GM11168 (cell line): Measurements from ENCODE around the gene PLVAP.

Experiments
- in situ Hi-C: fragments of 300-500 bp; cut with MboI; formaldehyde crosslinking; loops from one replicate; pipeline ENCODE4 v1.12.0; 2022; ENCODE audit warnings: low sequenced_read_pairs; ENCODE audit not compliant: unreplicated experiment

PLVAP gene, protein sequence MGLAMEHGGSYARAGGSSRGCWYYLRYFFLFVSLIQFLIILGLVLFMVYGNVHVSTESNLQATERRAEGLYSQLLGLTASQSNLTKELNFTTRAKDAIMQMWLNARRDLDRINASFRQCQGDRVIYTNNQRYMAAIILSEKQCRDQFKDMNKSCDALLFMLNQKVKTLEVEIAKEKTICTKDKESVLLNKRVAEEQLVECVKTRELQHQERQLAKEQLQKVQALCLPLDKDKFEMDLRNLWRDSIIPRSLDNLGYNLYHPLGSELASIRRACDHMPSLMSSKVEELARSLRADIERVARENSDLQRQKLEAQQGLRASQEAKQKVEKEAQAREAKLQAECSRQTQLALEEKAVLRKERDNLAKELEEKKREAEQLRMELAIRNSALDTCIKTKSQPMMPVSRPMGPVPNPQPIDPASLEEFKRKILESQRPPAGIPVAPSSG

DNA sequence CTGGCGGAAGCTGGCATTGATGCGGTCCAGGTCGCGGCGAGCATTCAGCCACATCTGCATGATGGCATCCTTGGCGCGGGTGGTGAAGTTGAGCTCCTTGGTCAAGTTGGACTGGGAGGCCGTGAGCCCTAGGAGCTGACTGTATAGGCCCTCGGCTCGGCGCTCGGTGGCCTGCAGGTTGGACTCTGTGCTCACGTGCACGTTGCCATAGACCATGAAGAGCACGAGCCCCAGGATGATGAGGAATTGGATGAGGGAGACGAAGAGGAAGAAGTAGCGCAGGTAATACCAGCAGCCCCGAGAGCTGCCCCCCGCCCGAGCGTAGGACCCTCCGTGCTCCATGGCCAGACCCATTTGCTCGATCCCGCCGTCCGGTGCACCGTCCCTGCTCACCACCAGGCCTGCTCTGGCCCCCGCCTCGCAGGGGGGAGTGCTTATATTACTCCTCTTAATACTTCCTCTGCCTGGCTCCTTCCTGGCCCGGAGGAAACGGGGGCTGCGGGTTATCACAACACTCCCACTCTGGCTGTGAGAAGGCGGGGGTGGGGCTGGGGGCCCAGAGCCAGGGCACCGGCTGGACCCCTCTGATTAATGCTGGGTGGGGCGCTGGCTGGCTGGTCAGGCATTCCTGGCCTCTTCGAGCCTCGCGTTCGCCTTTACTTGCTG is at the start of gene PLVAP:
Gene PLVAP, minus strand, starts transcription at position 408 of the 666 bp plus-strand sequence. Its CDS starts 54 bp downstream, at position 354.
- in situ Hi-C loops, result no loop called here

DNA sequence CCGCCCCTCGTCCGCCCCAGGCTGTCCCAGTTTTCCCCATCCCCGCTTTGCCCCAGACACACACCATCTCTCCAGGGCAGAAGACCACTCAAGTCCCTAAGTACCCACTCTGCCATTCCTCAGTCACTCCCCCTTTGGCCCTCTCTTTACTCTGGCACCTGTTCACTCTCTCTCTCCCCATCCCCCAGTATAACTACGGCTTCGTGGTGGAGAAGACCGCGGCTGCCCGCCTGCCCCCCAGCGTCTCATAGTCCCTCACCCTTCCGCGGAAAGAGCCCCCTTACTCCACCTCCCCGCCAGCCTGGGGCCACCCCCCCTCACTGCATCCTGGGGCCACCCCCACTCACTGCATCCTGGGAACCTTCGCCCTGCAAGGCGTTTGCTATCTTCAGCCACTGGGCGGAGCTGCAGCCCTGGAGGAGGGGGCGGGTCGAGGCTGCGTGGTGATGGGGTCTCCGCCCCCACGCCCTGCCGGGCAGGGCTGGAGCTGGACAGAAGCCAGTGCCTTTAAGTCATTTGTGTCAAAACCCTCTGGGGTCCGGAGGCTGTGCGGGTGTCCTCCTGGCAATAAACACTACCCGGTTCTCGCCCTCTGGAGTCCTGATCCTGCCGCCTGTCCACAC is 47.7 kb upstream of the PLVAP start:
- in situ Hi-C loops, result no loop called here

DNA sequence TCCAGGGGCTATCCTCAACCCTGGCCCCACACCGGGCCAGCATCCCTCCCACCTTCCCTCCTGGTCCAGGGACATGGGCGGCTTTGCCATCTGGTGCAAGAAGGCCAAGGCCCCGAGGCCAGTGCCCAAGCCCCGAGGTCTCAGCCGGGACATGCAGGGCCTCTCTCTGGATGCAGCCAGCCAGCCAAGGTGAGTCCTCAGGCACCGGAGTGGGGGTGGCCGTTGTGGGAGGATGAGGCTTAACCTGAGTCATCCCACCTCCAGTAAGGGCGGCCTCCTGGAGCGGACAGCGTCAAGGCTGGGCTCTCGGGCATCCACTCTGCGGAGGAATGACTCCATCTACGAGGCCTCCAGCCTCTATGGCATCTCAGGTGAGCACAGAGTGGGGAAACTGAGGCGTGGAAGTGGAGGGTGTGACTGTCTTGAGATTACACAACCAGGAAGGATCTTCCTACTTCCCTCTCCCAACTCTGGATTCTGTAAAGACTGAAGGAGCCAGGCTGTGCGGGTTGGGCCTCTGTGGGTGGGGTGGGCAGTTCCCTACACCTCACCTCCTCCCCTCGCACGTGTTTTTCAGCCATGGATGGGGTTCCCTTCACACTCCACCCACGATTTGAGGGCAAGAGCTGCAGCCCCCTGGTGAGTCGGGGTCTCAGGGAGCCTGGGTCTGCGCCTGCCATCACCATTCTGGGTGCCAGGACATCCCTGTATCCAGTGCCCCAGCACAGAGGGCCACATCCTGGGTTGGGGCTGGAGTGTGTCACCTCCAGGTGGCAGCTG is 46.5 kb upstream of the PLVAP start:
- in situ Hi-C loops, result no loop called here

DNA sequence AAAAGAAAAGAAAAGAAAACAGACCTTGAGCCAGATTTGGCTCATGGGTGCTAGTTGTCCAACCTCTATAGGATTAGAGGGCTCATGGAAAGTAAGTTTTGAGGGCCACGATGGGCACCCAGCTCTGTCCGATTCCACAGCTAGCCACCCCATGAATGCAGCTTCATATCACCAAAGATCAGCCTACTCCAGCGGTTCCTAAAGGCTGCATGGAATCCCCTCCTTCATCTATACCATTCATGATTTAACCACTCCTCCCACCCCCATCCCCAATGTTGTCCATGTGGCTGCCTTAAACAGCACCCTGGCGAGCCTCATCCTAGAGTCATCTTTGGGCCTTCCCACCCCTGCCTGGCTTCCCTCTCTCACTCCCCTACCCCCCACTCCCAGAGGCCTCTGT is 44.8 kb upstream of the PLVAP start:
- in situ Hi-C loops, result no loop called here

DNA sequence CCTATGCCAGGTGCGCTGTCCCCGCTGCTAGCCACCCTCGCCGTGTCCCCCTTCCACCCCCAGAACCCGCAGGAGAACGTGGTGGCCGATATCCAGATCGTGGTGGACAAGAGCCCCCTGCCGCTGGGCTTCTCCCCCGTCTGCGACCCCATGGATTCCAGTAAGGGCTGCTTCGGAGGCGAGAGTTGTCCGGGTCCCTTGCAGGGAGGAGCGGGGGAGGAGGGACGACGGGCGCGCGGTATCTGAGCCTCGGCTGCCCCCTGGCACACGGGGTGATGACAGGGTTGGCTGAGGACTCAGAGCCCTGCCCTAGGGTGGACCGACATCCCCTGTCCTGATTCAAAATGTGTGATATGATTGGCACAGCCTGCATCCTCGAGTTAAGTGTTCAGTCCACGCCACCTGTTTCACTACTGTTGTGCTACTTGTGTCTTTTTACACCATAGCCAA is 43.4 kb upstream of the PLVAP start:
- in situ Hi-C loops, result no loop called here

DNA sequence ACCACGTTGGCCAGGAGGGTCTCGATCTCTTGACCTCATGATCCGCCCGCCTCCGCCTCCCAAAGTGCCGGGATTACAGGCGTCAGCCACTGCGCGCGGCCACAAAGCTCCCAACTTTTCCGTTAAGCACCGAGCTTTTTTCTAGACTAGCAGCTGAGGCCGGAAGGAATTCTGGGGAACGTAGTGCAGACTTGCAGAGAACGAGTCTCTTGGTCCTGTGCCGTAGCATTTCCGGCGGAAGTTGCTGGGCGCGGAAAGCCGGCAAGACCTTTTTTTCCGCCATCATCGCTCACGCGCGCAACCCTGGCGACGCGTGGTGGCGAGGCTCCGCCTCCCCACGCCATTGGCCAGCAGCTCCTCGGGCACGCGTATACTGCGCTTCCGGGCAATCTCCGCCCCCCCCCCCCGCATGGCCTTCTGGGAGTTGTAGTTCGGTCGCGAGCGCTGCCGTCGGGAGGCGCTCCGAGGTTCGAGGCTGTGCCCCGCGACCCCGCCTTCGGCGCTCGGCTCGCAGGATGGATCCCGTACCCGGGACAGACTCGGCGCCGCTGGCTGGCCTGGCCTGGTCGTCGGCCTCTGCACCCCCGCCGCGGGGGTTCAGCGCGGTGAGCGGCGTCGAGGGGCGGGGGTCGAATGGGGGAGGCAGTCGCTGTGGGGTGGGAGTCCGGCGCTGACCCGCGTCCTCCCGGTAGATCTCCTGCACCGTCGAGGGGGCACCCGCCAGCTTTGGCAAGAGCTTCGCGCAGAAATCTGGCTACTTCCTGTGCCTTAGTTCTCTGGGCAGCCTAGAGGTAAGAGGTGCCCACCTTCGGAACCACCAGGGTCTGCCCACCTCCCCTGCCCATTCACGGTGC is 42.7 kb upstream of the PLVAP start, which contains the start of gene MVB12A:
Gene MVB12A, plus strand, starts transcription at position 427 of the 854 bp plus-strand sequence. Its CDS starts 89 bp downstream, at position 516.
- in situ Hi-C loops, result no loop called here

DNA sequence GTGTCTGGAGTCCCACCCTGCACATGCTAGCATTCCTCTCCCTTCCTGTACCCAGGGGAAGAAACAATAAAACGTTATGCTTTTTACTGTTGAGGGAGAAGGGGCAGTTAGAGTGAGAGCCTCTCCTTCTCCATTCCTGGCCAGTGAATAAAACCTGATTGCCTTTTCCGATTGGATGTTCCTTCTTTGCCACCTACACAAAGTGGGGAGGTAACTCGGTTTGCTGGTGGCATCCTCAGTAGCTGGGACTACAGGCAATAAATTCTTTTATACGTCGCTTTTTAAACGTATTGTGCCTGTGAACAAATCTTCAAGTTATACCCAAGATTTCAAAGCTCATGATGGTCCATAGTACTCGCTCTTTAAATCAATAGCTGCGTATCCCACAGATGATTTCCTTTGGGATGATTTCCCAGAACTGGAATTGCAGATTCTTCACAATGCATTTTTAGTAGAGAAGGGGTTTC is 42.0 kb upstream of the PLVAP start:
- in situ Hi-C loops, result no loop called here

DNA sequence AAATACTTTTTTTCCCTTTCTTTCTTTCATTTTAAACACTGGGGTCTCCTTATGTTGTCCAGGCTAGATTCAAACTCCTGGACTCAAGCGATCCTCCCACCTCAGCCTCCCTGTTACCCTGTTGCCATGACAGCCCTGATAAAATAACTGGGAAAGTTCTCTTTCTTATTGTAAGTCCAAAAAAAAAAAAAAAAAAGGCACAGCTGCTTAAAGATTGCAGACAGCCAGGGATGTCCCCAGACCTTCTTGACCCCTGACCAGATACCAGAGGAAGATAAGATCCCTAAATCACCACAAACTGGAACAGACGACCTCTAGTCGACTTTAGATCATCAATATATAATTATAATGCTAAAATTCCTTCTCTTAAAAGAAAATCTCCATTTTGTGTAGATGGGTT is 41.6 kb upstream of the PLVAP start:
- in situ Hi-C loops, result no loop called here

DNA sequence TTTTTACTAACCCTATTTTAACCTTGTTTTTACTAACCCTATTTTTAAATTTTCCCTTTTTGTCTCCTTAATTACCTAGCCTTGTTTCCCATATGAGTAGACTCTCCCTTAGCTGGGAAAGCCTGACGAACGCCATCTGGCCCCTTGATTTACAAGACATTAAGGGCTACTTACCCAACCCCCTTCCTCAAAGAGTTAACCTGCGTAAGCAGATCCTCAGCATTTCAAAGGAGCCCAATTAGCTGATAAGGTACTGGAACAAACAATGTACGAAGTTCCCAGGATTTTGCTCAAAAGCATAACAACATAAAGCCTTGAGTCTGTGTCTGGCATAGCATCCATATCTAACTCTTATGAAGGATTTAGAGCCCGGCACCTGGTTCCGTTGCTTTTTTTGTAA is 38.0 kb upstream of the PLVAP start:
- in situ Hi-C loops, result no loop called here

DNA sequence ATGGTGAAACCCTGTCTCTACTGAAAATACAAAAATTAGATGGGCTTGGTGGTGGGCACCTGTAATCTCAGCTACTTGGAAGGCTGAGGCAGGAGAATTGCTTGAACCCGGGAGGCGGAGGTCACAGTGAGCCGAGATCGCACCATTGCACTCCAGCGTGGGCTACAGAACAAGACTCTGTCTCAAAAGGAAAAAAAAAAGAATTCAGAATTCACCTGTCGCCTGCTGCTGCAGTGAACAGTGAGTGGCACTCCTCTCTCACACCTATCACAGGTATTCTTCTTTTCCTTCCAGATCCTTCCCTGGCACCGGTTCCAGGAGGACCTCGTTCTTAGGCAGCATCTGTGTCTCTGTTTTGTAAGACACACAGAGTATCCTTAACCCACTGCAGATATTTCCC is 37.0 kb upstream of the PLVAP start:
- in situ Hi-C loops, result no loop called here

DNA sequence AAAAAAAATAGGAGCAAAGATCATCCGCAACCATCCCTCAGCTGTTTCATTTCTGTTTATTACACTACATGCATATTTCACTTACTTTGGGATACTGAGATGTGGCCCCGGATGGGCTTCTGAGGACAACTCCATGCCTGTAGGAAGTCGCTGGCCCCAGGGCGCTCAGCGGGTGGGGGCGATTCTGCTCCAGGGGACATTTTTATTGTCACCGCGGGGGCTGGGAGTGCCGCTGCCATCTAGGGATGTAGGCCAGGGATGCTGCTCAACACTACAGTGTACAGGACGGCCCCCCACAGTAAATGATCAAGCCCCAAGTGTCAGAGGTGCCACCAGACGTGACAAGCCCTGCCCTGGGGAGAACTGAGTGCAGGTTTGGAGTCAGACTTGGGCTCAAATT is 34.7 kb upstream of the PLVAP start:
- in situ Hi-C loops, result no loop called here

DNA sequence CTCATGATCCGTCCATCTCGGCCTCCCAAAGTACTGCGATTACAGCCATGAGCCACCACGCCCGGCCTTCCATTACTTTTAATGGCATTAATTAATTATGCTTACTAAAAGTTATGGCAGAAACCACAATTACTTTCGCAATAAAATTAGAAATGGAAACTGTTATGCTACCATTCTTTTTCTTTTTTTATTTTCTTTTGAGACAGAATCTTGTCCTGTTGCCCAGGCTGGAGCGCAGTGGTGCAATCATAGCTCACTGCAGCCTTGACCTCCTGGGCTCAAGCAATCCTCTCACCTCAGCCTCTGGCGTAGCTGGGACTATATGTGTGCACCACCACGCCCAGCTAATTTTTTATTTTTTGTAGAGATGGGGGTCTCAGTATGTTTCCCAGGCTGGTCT is 32.8 kb upstream of the PLVAP start:
- in situ Hi-C loops, result no loop called here

DNA sequence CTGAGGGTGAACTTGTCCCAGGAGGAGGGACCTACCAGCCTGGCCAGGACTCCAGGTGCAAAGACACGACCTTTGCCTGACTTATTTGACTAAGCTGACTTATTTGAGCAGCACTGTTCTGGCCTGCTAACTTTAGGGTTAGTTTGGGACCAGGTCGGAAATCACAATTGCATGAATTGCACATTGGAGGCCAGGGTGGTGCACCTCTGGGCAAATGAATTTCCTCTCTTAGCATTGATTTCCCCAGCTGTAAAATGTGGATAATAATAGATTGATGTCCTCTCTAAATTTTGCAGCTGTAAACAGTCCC is 29.7 kb upstream of the PLVAP start:
- in situ Hi-C loops, result no loop called here

DNA sequence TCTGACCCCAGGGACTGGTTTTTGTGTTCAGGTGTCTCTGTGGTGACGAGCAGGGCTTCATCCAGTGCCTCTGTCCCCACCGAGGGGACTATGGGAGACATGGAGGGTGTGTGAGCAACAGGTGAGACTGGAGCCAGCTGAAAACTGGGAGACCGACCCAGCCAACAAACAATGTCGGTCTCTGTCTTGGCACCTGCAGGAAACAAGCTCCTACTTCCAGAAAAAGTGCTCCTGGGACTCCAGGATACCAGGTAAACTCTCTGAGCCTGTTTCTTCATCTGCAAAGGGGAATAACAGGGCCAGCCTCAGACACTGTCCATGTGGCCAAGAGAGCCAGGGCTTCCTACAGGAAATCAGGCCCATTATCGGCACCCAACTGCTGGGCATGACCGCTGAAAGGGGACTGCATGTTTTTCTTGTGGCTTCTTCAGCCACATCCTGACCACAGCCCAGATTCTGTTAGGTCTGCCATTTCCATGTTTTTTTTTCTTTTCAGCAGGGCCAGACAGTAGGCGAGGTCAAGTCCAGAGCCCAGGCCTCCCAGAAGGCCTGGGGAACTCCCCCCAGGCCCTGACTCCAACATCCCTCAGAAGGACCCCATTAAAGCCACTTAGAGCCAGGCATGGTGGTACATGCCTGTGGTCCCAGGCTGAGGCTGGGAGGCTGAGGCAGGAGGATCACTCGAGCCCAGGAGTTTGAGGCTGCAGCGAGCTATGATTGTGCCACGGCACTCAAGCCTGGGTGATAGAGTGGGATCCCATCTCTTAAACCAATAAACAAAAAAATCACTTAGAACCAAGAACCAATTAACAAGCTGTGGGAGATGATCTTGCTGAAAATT is 29.1 kb upstream of the PLVAP start:
- in situ Hi-C loops, result no loop called here

DNA sequence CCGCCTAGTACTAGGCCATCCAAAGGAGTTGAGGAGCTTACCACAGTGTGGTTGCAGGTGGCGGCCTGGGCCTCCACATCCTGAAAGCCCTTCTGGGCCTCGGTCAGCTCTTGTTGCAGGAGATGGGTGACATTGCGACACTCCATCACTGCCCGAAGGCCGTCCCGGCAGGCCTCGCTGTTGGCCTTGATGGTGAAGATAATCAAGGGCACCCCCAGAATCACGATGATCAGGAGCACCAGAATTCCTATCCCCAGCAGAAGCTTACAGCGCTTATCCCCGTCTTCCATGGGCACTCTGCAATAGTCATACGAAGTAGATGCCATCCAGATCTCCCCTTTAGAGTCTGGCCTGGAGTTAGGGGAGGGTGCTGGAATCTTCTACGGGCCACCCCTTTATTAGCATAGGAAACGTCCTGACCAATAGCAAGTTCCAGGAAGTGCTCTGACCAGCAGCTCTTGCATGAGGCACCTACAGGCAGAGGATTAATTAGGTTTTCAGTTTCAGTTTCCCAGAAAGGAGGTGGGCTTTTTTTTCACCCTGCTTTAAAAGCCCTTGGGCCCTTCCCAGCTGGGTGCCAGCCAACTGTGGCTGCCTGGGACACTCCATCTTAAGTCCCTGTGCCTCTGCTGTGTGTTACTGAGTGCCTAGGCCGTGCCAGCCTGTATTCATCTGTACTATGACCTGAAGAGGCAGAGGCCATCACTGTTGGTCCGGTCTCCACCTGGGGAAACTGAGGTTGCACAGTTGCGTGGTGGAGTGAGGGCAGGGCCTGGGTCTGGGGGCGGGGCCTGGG is 28.3 kb upstream of the PLVAP start, which contains the start of gene BST2:
Gene BST2, minus strand, starts transcription at position 381 of the 796 bp plus-strand sequence. Its CDS starts 55 bp downstream, at position 326.
- in situ Hi-C loops, result no loop called here

DNA sequence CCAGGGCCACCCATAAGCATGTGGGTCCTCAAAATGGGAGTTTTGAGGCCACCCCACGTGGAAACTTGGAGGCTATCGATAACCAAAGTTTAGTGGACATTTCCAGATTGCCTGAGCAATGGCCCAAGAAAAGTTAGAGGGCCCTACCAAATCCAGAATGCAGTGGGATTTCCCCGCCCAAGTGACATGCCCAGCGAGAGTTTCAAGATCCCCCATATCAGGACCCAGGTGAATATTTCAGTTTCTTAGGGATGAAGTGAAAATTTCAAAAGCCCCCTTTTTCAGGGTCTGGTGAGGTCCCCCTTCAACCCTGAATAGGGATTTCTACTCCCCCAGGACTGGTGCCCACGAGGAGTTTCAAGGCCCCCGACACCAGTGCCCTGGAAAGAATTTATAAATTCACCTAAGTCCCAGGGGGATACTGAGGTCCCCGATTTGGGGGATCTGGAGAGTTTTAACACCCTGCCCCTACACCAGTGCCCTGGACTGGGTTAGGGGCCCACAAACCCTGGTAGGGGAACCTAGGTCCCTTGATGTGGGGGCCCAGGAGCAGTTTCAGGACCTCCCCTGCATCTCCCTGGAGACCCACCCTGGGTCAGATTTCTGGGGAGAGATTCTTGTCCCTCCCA is 27.6 kb upstream of the PLVAP start:
- in situ Hi-C loops, result no loop called here

DNA sequence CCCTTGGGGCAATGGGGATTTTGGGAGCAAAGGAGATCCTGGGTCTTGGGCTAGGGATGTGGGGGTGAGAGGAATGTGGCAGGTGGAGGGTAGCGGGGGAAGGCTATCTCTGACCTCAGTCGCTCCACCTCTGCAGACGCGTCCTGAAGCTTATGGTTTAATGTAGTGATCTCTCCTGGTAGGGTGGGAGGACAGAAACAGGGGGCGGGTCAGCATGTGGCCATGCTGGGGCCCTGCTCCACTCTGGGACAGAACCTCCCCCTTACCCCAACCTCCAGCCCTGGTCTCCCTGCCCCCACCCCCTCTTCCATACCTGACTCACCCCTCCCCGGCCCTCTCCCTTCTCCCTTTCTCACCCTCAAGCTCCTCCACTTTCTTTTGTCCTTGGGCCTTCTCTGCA is 26.9 kb upstream of the PLVAP start:
- in situ Hi-C loops, result no loop called here
